HG03520 (cell line): ENCODE measurements around the gene DAZAP1.
"Not testable (repeated sequence)": the region's sequence is repeated elsewhere in the genome, so short reads cannot be mapped to it uniquely, and the experiment has no call there.

Experiments
- ATAC-seq: cut with Tn5 transposase; IDR thresholded peaks from one replicate; pipeline ENCODE4 v1.9.1; 2021; ENCODE audit warnings: mild to moderate bottlenecking, moderate library complexity; ENCODE audit not compliant: unreplicated experiment

The DAZAP1 gene

GRCh38 chr19:1439525-1440417 is 32.4 kb downstream of the DAZAP1 start:
- ATAC-seq, result not testable (repeated sequence)

GRCh38 chr19:1440418-1440801 is 33.0 kb downstream of the DAZAP1 start:
- no peak for ATAC-seq

- ATAC-seq, result no peak
Observed at GRCh38 chr19:1441022-1441426, 33.6 kb downstream of the DAZAP1 start.

GRCh38 chr19:1441677-1442438 is 34.5 kb downstream of the DAZAP1 start:
- ATAC-seq, result no peak

- peak; percentile 51 for ATAC-seq
Observed at GRCh38 chr19:1445185-1445931, 38.0 kb downstream of the DAZAP1 start.

- no peak for ATAC-seq
Observed at GRCh38 chr19:1445932-1446712, 38.7 kb downstream of the DAZAP1 start.

GRCh38 chr19:1446713-1447481 is 39.5 kb downstream of the DAZAP1 start:
- ATAC-seq, result no peak

GRCh38 chr19:1447504-1447903 is 40.1 kb downstream of the DAZAP1 start:
- no peak for ATAC-seq

- no peak for ATAC-seq
Observed at GRCh38 chr19:1447944-1448343, 40.6 kb downstream of the DAZAP1 start.

GRCh38 chr19:1449467-1450442 is 42.4 kb downstream of the DAZAP1 start, which contains the start of gene APC2:
TSS of gene APC2 (plus strand) at chr19:1450121. CDS start at chr19:1453002, 2,881 bp downstream.
- no peak for ATAC-seq

- no peak for ATAC-seq
Observed at GRCh38 chr19:1450735-1451731, 43.6 kb downstream of the DAZAP1 start.

- no peak for ATAC-seq
Observed at GRCh38 chr19:1451916-1452801, 44.8 kb downstream of the DAZAP1 start.

GRCh38 chr19:1452802-1453524 is 45.6 kb downstream of the DAZAP1 start:
- ATAC-seq, result no peak

GRCh38 chr19:1453525-1454364 is 46.4 kb downstream of the DAZAP1 start:
- no peak for ATAC-seq

- no peak for ATAC-seq
Observed at GRCh38 chr19:1455002-1455335, 47.6 kb downstream of the DAZAP1 start.
